Mammary epithelial cell (primary cell): ENCODE results near the gene GADD45G.

ENCODE experiments used
- EZH2 ChIP-seq: IDR thresholded peaks from 2 replicates; pipeline ENCODE4 v1.6.1; 2012; ENCODE audit warnings: low read length, inconsistent platforms, borderline replicate concordance
- TF ChIP-seq, protein P1 (sequence below), 2 donors: IDR thresholded peaks in 1 of 2; conservative IDR thresholded peaks in 1 of 2; 2 replicates each; pipeline ENCODE4 v1.5.1; 2011 to 2012; ENCODE audit warnings: inconsistent platforms in 2 of 2, low read length in 2 of 2, mild to moderate bottlenecking in 2 of 2, control low read depth in 1 of 2, low read depth in 1 of 2; ENCODE audit not compliant: insufficient read depth in 1 of 2; ENCODE audit errors: extremely low read depth in 1 of 2

DNA sequence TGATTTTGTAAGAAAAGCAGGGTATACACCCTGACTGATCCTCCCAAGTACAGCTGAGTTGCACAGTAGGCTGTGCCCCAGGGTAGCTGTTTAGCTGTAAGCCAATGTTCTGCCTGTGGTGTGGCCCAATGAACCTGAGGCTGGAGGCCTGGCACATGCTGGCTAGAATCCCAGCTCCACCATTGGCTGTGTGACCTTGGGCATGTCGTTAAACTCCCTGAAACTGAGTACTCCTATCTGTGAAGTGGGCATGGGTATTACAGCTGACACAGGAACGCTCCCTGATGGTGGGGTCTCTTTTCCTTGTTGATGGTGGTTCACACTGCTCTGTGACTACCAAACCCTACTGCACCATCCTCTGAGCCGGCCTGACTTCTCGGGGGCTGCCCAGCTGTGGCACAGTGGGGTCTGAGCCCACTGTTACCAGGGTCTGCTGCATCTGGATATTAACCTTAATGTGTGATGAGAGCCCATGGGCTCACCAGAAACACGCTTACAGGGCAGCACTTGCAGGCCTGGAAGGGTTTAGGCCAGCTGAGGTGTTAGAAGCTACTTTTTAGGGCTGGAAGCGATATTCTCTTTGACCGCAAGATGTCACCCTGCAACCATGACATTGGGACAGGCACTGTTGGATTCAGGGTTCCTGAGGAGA is 7.0 kb upstream of the GADD45G start:
- TF ChIP-seq, protein P1, sequence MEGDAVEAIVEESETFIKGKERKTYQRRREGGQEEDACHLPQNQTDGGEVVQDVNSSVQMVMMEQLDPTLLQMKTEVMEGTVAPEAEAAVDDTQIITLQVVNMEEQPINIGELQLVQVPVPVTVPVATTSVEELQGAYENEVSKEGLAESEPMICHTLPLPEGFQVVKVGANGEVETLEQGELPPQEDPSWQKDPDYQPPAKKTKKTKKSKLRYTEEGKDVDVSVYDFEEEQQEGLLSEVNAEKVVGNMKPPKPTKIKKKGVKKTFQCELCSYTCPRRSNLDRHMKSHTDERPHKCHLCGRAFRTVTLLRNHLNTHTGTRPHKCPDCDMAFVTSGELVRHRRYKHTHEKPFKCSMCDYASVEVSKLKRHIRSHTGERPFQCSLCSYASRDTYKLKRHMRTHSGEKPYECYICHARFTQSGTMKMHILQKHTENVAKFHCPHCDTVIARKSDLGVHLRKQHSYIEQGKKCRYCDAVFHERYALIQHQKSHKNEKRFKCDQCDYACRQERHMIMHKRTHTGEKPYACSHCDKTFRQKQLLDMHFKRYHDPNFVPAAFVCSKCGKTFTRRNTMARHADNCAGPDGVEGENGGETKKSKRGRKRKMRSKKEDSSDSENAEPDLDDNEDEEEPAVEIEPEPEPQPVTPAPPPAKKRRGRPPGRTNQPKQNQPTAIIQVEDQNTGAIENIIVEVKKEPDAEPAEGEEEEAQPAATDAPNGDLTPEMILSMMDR (conservative IDR thresholded peaks at IDR 0.05 in 1 of 2, IDR thresholded peaks at IDR 0.05 in 1 of 2; ENCODE audit: extremely low read depth in 1 of 2, insufficient read depth in 1 of 2, low read depth in 1 of 2, low read length in 2 of 2) = peak; percentile 74 to 82
- TF ChIP-seq EZH2 = no peak
